Gastrocnemius medialis (tissue), 4 donors: ENCODE results near the gene PXDN.

ENCODE experiments used
- CTCF ChIP-seq, 5 experiments: fragments of 450-650 bp in 3 of 5; fragments of 200-600 bp in 2 of 5; sonication (generic) in 2 of 5; IDR thresholded peaks in 4 of 5; conservative IDR thresholded peaks in 1 of 5; 1 replicate in 4 of 5; 2 replicates in 1 of 5; pipeline ENCODE4 v1.5.1; 2016 to 2019; ENCODE audit warnings: antibody characterized with exemption in 5 of 5, mild to moderate bottlenecking in 3 of 5, moderate library complexity in 3 of 5
- POLR2A ChIP-seq, 2 donors: fragments of 450-650 bp; IDR thresholded peaks; one replicate each; pipeline ENCODE4 v1.6.1; 2017; ENCODE audit warnings: antibody characterized with exemption in 2 of 2, mild to moderate bottlenecking in 2 of 2, moderate library complexity in 2 of 2

- TF ChIP-seq CTCF (IDR thresholded peaks at IDR 0.05 in 4 of 5, conservative IDR thresholded peaks at IDR 0.05 in 1 of 5), result no peak
- no peak for TF ChIP-seq POLR2A (IDR thresholded peaks at IDR 0.05)
Observed at GRCh38 chr2:1634681-1635341, 109.5 kb downstream of the PXDN start.
